Lung (tissue), 12 donors: ENCODE data around the gene ADARB1. TPM values are rescaled to one million over a fixed set of nuclear protein-coding genes. Genes with fewer than 3 reads are reported as not detected.

Source experiments
- ATAC-seq: fragments of 200-7000 bp; cut with Tn5 transposase; one replicate; pipeline ENCODE4 v1.9.1; 2020; ENCODE audit warnings: moderate number of reproducible peaks; ENCODE audit not compliant: insufficient read depth, low FRiP score
- DNase-seq, 3 donors: peaks; one replicate each; pipeline ENCODE4 v3.0.0-alpha.2; 2013 to 2017
- H3K27ac ChIP-seq, 2 donors: one replicate each; pipeline ENCODE4 v1.5.1; 2013; ENCODE audit warnings: mild to moderate bottlenecking in 2 of 2, moderate library complexity in 2 of 2, control low read depth in 1 of 2, inconsistent platforms in 1 of 2, low read depth in 1 of 2, low read length in 1 of 2
- H3K27me3 ChIP-seq, 3 donors: one replicate each; pipeline ENCODE4 v1.5.1; 2013; ENCODE audit warnings: low read length in 2 of 3; ENCODE audit not compliant: control insufficient read depth in 3 of 3, insufficient read depth in 3 of 3
- H3K36me3 ChIP-seq, 4 donors: one replicate each; pipeline ENCODE4 v1.5.1; 2013; ENCODE audit warnings: low read length in 4 of 4, mild to moderate bottlenecking in 1 of 4, moderate library complexity in 1 of 4; ENCODE audit not compliant: control insufficient read depth in 4 of 4, insufficient read depth in 4 of 4
- H3K4me1 ChIP-seq, 5 donors: one replicate each; pipeline ENCODE4 v1.5.1; 2013; ENCODE audit warnings: low read length in 5 of 5, mild to moderate bottlenecking in 2 of 5, moderate library complexity in 1 of 5; ENCODE audit not compliant: control insufficient read depth in 5 of 5, insufficient read depth in 5 of 5
- H3K4me3 ChIP-seq: one replicate; pipeline ENCODE4 v1.5.1; 2013; ENCODE audit warnings: mild to moderate bottlenecking, control low read depth, moderate library complexity
- H3K9ac ChIP-seq, 2 donors: one replicate each; pipeline ENCODE4 v1.5.1; 2013; ENCODE audit warnings: low read length in 2 of 2, control low read depth in 1 of 2; ENCODE audit not compliant: insufficient read depth in 1 of 2
- H3K9me3 ChIP-seq, 4 donors: one replicate each; pipeline ENCODE4 v1.5.1; 2013; ENCODE audit warnings: low read length in 3 of 4, mild to moderate bottlenecking in 1 of 4, moderate library complexity in 1 of 4; ENCODE audit not compliant: control insufficient read depth in 4 of 4, insufficient read depth in 3 of 4
- CTCF ChIP-seq: IDR thresholded peaks from 2 replicates; pipeline ENCODE4 v1.5.1; 2012; ENCODE audit warnings: mild to moderate bottlenecking; ENCODE audit errors: control extremely low read depth, extremely low read depth
- WGBS, 2 donors: extraction: QIAGEN DNeasy Blood & Tissue Kit; methylation state at CpG; one replicate each; pipeline ENCODE4 v1.1.7; 2013; 5-methylcytosine and 5-hydroxymethylcytosine counted together
- polyA plus RNA-seq, 2 donors: library from polyadenylated mRNA; stranded (reverse); fragments of 200-250 nt; gene quantifications; one replicate each; pipeline ENCODE4 v1.2.1, GENCODE V29; 2013
- total RNA-seq, 2 donors: library from RNA; depleted of rRNA in 1 of 2; stranded (reverse); fragments of >200 nt in 1 of 2; gene quantifications; one replicate each; pipeline ENCODE4 v1.2.1, GENCODE V29; 2014 to 2021
- donor health status: control.
- donor health status: control.
- donor health status: Bipolar disorder and iron deficiency.
- donor health status: healthy.
- donor health status: DM: yes; HTN: yes; CAD: no.

The ADARB1 gene
- total and polyA plus RNA-seq, 4 donors, result 13.4 to 47.7 (median 32.6) TPM

- Histone ChIP-seq H3K27me3 (peaks cover 0 to 4% (median 0%) of the 10 kb centered on the region in 3 donors), H3K27ac (no peak overlapping the region), H3K36me3 (no peaks in the 10 kb centered on the region), H3K9me3 (peaks cover 0 to 14% (median 3%) of the 10 kb centered on the region in 4 donors), H3K4me3 (no peak overlapping the region), H3K9ac (no peak overlapping the region), H3K4me1 (peaks cover 0 to 2% (median 0%) of the 10 kb centered on the region in 5 donors)
- ATAC-seq, result no peak
- TF ChIP-seq CTCF, result no peak
- DNase-seq, result no peak
- WGBS, 2 donors, result 51 to 88% methylated on average over 3 of the region's 3 CpGs
Measured at GRCh38 chr21:45243603-45244002, 169.2 kb downstream of the ADARB1 start.

- no peak for ATAC-seq
- no peak overlapping the region for H3K27ac ChIP-seq
- WGBS, 2 donors, result 75 to 87% methylated on average over 8 of the region's 8 CpGs
- H3K27me3 ChIP-seq, result peaks cover 0 to 9% (median 0%) of the 10 kb centered on the region in 3 donors
- TF ChIP-seq CTCF, result no peak
- peaks cover 0 to 6% (median 0%) of the 10 kb centered on the region in 5 donors for H3K4me1 ChIP-seq
- DNase-seq, result no peak
- no peak overlapping the region for H3K4me3 ChIP-seq
- peaks cover 0 to 14% (median 3%) of the 10 kb centered on the region in 4 donors for H3K9me3 ChIP-seq
- no peaks in the 10 kb centered on the region for H3K36me3 ChIP-seq
- no peak overlapping the region for H3K9ac ChIP-seq
Measured at GRCh38 chr21:45244799-45245340, 170.5 kb downstream of the ADARB1 start.

GRCh38 chr21:45246386-45247320, 172.3 kb downstream of the ADARB1 start:
- DNase-seq, result no peak
- no peak overlapping the region for H3K9ac ChIP-seq
- peaks cover 0 to 11% (median 3%) of the 10 kb centered on the region in 4 donors for H3K9me3 ChIP-seq
- H3K4me3 ChIP-seq, result no peak overlapping the region
- H3K27ac ChIP-seq, result no peak overlapping the region
- H3K27me3 ChIP-seq, result peaks cover 0 to 9% (median 0%) of the 10 kb centered on the region in 3 donors
- WGBS, 2 donors, result 81 to 83% methylated on average over 20 of the region's 20 CpGs
- no peak for ATAC-seq
- H3K4me1 ChIP-seq, result peaks cover 0 to 6% (median 0%) of the 10 kb centered on the region in 5 donors
- no peak for TF ChIP-seq CTCF
- no peaks in the 10 kb centered on the region for H3K36me3 ChIP-seq
